CD4-positive, alpha-beta T cell treated with Interleukin-4 for 4 hours (primary cell): Measurements from ENCODE around the gene PRSS3.
"Not testable (repeated sequence)": the region's sequence is repeated elsewhere in the genome, so short reads cannot be mapped to it uniquely, and the experiment has no call there.

Experiments used
- DNase-seq: peaks from one replicate; pipeline ENCODE4 v3.0.0-alpha.2; 2020

The PRSS3 gene

DNA sequence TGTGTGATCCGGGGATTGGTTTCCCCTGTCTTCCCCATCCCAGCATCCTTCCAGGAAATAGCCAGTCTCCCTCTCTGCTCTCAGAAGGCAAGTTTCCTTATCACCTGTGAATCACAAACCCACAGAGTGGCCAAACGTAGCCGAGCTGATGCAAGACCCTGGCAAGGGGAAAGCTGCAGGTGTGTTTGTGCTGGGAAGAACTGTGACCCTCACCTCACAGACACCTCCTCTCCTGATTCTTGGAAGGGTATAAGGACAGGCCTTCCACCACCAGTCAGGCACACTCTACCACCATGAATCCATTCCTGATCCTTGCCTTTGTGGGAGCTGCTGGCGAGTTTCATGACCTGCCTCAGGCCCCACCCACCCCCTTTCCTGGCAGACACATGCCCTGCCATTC, at the start of gene PRSS3:
Gene PRSS3, plus strand, starts transcription at position 281 of the 400 bp plus-strand sequence. Its CDS starts 13 bp downstream, at position 294.
- no peak for DNase-seq

DNA sequence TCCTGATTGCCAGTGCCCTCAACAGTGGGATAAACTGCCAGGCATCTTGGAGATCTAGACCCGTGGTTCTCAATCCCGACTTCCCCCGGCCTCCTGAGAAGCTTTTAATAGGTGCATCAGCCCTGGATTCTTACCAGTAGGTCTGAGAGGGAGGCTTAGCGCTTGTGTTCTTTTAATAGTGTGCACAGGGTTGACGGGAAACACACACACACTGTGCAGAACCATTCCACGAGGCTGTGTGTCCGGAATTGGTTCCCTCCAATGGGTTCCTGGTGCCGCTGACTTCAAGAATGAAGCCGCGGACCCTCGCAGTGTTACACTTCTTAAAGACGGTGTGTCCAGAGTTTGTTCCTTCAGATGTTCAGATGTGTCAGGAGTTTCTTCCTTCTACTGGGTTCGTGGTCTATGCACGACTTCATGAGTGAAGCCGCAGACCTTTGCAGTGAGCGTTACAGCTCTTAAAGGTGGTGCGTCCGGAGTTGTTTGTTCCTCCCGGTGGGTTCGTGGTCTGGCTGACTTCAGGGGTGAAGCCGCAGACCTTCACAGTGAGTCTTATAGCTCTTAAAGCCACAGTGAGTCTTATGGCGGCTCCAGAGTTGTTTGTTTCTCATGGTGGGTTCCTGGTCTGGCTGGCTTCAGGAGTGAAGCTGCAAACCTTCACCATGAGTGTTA, 46.6 kb upstream of the PRSS3 start:
- DNase-seq, result peak; percentile 6

DNA sequence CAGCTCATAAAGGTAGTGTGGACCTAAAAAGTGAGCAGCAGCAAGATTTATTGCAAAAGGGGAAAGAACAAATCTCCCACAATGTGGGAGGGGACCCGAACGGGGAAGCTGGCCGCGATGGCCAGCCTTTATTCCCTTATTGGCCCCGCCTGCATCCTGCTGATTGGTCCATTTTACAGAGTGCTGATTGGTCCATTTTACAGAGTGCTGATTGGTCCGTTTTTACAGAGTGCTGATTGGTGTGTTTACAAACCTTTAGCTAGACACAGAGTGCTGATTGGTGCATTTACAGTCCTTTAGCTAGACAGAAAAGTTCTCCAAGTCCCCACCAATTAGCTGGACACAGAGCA, 46.1 kb upstream of the PRSS3 start:
- peak; percentile 4 for DNase-seq

DNA sequence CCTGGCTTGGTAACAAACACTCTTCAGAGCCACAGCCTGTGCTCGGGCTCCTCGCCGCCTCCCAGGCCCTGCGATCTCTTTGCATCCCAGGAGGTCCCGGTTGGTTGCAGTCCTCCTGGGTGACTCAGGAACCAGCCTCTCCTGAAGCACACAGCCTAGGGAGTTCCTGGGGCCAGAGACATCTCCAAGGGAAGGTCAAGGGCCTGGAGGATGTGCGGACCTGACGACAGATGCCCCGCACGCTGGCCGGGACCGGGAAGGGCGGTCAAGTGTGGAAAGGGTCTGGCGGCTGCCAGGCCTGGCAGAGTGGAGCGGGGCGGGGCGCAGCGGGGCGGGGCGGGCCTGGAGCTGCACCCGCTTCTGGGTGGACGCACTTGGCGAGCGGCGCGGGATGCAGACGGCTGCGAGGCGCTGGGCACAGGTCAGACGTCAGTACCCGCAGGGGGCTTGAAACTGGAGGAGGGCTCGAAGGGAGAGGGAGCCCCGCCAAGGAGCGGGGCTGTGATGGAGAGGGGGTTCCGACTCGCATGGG, 45.0 kb upstream of the PRSS3 start:
- DNase-seq, result no peak

DNA sequence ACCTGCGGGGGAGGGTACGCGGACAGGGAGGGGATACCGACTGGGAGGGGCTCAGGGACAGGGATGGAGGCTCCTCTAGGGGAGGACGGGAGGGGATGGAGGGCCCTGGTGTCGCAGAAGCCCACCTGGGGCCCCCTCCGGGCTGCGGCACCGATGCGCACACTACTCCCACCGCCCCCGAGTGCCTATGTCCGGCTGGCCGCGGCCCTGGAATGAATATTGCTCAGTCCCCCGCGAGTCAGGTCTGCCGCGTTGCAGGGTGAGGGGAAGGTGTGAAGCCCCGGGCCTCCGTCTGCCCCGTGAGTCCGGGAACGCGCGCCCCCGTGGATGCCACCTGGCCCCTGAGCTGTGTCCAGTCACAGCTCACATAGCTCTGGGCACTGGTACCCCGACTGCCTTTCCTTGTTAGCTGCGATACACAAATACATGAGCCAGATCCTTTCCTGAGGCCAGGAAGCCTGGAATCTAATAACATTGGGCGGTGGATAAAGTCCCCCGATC, 44.5 kb upstream of the PRSS3 start:
- DNase-seq, result no peak

DNA sequence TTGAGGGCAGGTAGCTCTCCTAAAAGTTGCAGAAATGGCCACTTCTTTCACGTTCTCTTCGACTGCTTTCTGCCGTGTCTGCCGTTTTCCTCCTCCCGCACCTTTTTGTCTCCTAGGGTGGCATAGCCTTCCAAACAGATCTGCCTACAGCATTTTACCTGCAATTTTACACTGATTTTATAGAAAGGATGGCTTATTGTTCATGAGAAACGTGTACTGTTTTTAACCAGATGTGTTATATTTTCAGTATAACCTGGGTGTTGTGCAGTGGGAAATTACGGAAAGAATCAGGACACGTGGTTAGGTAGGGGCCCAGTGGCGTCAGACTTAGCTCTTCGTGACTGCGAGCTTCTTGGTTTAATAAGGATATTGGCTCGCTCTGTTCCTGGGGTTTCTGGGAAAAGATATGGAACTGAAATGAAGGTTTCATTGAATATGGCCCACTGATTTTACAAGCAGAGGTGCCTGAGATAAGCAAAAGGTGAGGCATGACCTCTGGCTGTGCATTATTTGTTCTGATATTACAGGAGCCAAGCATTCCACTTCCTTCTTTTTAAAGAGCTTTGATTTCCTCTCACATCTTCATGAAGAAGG, 43.7 kb upstream of the PRSS3 start:
- no peak for DNase-seq

DNA sequence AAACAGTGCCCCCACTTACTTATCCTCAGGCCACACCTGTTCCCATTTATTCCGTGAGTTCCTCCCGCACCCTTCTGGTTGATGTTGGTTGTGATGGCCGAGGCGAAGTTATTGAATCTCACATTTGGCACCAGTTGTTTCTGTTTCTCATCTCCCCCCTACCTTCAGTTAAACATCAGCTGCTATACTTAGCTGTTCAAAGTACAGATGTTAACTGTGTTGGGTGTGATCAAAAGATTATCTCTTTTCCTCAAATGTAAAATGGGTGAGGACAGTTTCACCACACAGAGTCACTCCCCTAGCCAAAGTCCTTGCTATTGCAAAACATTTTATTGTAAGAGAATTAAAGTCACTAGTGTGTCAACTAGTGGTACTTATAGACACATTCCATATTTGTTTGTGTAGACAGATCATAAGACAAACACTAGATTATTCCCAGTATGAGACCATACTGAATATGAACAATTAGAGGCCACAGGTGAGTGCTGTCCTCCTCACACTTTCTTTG, 43.2 kb upstream of the PRSS3 start:
- DNase-seq, result no peak

DNA sequence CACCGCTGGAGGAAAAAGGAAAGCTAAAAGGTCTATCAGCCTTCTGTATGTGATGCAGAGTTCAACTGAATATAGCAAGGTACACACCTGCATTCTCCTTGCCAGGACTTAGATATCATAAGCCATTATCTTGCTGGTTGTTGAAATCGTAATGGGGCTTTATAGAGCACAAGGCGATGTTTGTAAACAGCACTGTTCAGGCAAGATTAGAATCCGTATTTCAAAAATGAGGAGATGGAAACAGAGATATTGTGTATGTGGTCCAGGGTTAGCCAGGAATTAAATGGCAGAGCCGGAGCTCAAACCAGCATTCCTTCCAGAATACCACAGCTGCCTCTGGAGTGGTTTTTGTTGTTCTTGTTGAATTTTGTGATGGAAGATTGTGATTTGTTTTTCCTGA, 42.6 kb upstream of the PRSS3 start:
- DNase-seq, result not testable (repeated sequence)

DNA sequence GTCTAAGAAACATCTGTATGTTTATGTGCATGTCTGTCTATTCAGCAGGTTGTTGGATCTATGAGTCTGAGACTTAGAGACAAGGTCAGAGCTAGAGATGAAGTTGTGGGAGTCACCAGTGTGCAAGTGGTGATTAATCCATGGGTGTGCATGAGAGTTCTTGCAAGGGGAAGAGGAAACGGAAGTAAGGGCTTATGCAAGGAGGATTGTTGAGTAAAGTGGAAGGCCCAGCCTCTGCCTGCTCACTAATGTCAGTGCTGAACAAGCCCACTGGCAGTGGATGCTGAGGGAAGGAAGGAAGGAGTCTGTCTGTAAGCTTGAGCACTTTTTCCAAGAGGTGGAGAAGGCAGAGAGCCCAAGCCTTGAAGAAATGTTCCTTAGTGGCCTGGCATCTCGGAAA, 35.7 kb upstream of the PRSS3 start:
- peak; percentile 11 for DNase-seq

DNA sequence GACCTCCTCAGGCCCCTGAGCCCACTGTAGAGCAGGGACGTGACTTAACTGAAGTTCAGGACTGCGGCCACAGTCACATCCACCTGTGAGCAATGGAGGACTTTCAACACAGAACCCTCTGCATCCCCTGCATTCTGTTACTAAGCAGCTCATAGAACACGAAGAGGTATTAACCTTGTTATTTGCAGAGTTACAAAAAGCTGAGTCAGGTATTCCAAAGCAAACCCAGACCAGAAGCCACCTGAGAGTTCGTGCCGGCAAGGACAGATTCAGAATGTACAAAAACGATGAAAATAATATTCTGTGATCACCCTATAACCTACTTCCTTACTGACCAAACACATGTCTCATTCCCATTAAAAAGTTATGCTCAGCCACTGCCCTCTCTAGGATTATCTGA, 33.0 kb upstream of the PRSS3 start:
- DNase-seq, result no peak

DNA sequence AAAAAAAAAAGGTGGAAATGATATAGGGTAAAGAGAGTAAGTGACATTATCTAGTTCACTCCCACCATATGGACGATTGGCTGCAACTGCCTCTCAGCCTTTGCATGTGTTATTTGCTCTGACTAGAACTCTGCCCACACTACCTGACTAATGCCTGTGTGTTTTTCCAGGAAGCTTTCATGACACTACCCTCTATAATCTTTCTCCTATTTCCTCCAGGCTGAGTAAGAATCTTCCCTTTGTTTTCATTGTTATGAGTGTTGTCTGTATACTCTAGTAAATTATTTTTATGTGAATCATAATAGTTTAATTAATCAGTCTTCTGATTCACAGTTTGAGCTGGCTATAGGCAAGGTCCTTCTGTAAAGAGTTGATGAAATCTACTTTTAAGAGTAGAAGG, 31.7 kb upstream of the PRSS3 start:
- not testable (repeated sequence) for DNase-seq

DNA sequence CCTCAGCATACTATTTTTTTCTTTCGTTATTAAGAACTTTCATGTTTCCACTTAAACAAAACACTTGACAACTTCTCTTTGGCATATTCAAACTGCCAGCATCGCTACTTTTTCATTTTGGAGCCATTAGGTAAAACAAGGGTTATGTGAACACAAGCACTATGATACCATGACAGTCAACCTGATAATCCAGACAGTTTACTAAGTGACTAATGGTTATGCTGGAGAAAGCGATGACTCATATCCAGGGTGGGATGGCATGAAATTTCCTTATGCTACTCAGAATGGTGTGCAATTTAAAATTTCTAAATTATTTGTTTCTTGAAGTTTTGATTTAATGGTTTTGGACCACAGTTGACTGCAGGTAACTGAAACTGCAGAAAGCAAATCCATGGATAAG, 29.9 kb upstream of the PRSS3 start:
- no peak for DNase-seq

DNA sequence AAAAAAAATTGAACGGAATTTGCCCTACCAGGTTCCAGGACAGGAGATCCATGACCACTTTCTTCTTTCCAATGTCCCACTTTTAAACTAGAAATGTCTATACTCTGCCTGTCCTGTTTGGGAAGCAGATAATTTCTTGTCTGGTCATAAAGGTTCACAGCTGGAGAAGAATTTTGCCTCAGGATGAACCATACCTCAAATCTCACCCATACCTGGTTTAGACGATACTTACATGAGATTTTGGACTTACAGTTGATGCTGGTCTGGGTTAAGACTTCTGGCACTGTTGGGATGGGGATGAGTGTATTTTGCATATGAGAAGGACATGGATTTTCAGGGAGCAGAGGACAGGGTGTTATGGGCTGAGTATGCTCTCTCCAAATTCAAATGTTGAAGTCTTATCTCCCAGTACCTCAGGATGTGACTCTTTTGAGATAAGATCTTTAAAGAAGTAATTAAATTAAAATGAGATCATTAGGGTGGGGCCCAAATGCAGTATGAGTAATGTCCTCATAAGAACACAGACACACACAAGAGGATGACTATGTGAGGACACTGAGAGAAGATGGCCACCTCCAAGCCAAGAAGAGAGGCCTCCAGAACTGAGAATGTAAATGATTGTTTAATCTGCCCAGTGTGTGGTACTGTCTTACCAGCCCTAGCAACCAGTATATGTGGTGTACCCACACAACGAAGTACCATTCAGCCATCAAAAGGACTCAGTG, 25.0 kb upstream of the PRSS3 start:
- peak; percentile 29 for DNase-seq

DNA sequence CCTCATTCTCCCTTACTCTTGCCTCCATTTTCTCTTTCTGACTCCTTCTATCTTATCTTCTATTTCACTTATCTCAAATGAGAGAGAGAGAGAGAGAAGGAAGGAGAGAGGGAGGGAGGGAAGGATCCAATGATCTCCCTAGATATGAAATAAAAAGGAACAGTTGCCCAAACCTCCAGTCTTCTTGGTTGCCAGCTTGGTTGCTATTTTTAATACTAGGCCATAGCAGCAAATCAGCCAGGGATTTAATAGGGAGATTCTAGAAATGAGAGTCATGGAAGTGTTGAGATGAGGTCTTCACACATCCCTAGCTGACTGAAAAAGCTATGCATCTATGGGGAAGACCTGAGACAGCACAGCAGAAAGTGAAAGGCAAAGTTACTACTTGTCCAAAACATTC, 22.2 kb upstream of the PRSS3 start:
- not testable (repeated sequence) for DNase-seq

DNA sequence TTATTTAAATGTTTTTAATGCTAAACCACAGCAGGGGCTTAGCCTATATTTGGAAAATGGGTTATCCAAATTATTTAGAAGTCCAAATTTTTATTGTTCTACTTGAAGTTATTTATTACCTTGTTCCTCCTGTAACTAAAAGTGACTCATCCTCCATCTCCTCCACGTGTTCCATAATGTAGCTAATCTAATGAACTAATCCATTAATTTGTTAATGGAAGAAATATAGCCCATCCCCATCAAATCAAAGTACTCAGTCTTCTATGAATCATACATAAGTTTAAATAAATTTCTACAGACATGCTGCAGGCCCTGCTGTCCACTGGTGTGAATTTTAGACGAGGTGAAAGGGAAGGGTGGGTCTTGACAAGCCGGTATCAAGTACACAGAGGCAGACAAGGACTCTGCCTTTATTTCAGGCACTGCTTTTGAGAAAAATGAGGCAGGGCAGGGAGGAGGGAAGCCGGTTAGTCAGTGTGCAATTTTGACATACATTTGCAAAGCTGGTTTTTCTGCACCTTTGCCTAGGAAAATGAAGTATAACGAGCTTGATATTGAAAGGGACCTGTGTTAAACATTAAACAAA, 21.2 kb upstream of the PRSS3 start:
- not testable (repeated sequence) for DNase-seq

DNA sequence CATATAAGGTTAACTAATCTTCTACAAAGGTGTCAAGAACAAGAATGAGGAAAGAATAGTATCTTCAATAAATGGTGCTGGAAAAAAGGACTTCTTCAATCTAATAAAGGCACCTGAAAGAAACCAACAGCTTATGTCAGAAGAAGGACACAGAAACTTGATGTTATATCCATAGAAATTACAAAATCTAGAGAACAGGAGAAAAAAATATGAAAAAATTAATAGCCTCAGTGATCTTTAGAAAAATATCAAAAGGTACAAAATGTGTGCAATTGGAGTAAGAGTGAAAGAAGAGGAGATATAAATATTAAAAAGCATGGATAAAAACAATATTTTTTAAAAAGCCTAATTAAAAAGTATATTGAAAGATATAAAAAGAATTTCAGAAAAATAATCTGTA, 18.8 kb upstream of the PRSS3 start:
- no peak for DNase-seq

DNA sequence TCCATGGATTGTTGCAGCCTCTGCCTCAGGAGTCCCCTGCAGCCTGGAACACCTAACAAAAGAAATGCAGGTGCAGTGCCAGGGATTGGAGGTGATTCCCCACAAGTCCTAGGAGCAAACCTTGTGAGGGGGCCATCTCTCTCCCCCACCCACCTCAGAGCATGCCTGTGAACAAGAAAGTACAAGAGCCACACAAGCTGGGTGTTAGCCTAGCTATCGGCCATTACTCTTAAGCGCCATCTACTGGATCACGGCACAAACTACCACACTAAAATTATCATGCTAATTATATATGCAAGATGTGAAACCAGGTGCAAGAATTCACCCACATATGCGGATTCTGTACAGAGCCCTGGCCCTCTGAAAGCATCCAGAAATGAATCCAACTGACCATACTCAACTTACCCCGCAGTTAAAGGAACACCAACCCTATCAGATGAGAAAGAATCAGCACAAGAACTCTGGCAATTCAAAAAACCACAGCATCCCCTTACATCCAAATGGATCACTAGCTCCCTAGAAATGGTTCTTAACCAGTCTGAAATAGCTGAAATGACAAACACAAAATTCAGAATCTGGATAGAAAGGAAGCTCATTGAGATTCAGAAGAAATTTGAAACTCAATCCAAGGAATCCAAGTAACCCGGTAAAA, 16.5 kb upstream of the PRSS3 start:
- peak; percentile 66 for DNase-seq

DNA sequence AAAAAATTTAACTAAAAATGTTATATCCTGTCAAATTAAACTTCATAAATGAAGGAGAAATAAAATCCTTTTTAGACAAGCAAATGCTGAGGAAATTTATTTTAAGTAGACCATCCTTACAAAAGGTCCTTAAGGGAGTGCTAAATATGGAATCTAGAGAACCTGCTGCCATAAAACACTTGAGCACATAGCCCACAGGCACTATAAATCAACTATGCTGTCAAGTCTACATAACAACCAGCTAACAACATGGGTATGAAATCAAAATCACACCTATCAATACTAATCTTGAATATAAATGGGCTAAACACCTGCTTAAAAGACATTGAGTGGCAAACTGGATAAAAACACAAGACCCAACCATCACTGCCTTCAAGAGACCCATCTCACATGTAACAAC, 15.1 kb upstream of the PRSS3 start:
- no peak for DNase-seq

DNA sequence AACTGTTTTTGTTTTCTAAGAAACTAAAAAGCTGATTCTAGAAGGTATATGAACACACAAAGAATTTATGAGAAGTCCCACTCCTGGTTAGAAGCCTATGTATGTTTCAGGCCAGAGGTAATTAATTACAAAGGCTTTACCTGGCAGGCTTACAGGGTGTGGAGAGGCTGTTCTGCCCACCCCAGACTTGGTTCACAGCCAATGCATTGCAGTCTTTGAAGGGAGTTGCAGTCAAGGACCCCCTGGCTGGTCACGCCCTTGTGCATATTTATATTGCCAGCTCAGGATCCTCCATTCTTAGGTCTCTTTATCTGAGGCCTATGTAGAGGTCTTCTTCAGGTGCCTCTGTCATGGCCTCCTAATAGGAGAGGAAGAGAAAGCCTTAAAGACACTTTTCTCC, 13.6 kb upstream of the PRSS3 start:
- no peak for DNase-seq

DNA sequence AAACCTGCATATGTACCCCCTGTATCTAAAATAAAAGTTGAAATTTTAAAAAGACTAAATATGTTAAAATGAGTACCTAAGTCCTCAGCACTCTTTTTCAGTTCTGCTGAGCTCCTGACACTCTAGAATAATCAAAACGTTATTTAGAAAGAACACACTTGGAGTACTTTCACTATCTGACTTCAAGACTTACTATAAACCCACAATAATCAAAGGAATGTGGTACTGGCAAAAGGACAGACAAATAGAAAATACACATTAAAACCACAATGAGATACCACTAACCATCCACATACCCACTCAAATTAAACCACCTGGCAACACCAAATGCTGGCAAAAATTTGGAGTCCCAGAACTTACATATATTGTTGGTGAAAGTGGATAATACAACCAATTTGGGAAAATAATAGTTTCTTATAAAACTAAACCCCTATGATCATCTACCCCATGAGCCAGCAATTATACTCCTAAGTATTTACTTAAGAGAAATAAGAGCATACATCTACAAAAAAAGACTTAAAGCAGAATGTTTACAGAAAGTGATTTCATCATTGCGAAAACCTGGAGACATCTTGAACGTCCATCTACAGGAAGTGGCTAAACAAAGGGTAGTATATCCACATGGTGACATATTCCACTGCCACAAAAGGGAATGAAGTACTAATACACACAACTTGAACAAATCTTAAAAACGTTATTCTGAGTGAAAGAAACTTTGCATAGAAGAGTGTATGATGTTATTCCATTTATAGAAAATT, 12.8 kb upstream of the PRSS3 start:
- no peak for DNase-seq

DNA sequence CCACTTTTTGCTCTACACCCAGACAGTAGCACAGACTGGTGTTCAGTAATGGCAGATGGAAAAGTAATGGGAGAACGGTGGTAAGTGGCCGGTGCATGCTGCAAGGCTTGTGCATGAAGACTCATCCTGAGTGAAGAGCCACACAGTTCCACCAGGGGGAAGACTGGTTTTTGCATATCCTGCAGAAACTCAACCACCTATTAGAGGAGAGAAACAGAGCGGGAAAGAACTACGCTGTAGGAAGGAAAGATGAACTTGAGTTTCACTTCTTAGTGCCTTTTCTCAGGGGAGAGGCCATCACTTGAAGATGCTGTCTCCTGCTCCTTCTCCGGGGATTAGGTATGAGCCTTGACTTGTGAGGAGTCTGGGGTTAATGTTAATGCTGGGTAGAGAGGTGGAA, 9.4 kb upstream of the PRSS3 start:
- DNase-seq, result no peak

DNA sequence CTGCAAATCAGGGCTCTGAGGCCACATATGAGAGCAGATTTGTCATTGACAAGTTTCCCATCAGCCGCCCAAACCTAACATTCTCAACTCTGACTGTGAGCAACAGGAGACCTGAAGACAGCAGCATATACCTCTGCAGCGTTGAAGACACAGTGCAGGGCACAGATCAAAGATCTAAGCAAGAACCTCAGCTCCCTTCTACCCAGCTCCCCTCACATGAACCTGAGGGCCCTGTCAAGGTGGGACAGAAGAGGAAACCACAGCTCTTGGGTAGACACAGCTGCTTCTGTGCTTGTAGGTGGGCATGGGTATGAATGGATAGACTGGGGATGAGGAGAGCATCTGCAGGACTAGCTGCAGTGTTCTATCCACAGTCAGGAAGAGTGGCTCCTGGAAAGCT, 8.7 kb upstream of the PRSS3 start:
- DNase-seq, result no peak
